Left lung (tissue), 8 donors: ENCODE results near the gene TMEM245. TPM values are rescaled to one million over a fixed set of nuclear protein-coding genes. Genes with fewer than 3 reads are reported as not detected.

Experiments used
- microRNA-seq, 2 donors: library from miRNA; unstranded; fragments of <30 nt; microRNA quantifications; one replicate each; pipeline ENCODE4, GENCODE V29; 2019
- polyA plus RNA-seq, 6 donors: library from polyadenylated mRNA; unstranded; fragments of 120-200 nt; gene quantifications; one replicate each; pipeline ENCODE4 v1.2.1, GENCODE V29; 2013; ENCODE audit not compliant: insufficient read length in 6 of 6
- total RNA-seq, 2 donors: library from RNA; stranded (reverse); fragmentation: NEBNext Ultra II Directional; extraction: Animal tissue kit (Norgen Biotek cat#: 25700); gene quantifications; one replicate each; pipeline ENCODE4 v1.2.1, GENCODE V29; 2021
- donor health status: DM: no; HTN: yes; CAD: no.
- donor health status: DM: no; HTN: no; CAD: no.

The TMEM245 gene
- total and polyA plus RNA-seq, 8 donors, result 61.0 to 89.2 (median 81.7) TPM

Small RNAs within 50 kb of the gene (microRNA-seq; reads per million reads assigned to microRNA genes)
- 179 to 282 reads per million in 2 donors for gene MIR32

Other genes with a start within 250 kb of the TMEM245 start
- gene ELP1, start 185.8 kb downstream of the TMEM245 start, total RNA-seq, result 10 to 100 TPM; 22.9 to 25.1 TPM
- gene ELP1, start 185.8 kb downstream of the TMEM245 start, polyA plus RNA-seq, result 10 to 100 TPM; 42.4 to 50.6 (median 45.2) TPM
- gene ABITRAM, start 185.5 kb downstream of the TMEM245 start, total RNA-seq, result 10 to 100 TPM; 13.1 to 17.1 TPM
- gene ABITRAM, start 185.5 kb downstream of the TMEM245 start, polyA plus RNA-seq, result 10 to 100 TPM; 28.1 to 32.0 (median 30.4) TPM
- 10 to 100 TPM; 47.7 to 48.0 TPM for gene CTNNAL1, start 106.4 kb downstream of the TMEM245 start, total RNA-seq
- gene CTNNAL1, start 106.4 kb downstream of the TMEM245 start, polyA plus RNA-seq, result 100 to 1,000 TPM in 1 of 6 donors, 10 to 100 TPM in 5; 78.7 to 102 (median 92.7) TPM
- gene FRRS1L, start 47.3 kb upstream of the TMEM245 start, total RNA-seq, result under 1 TPM in 1 of 2 donors, not detected in 1; 0.47 TPM
- gene FRRS1L, start 47.3 kb upstream of the TMEM245 start, polyA plus RNA-seq, result 1 to 10 TPM; 2.8 to 7.2 (median 3.5) TPM
- gene EPB41L4B, start 201.1 kb upstream of the TMEM245 start, total RNA-seq, result 10 to 100 TPM; 11.6 to 17.7 TPM
- gene EPB41L4B, start 201.1 kb upstream of the TMEM245 start, polyA plus RNA-seq, result 10 to 100 TPM; 10.3 to 17.6 (median 15.3) TPM